ENCODE measurements around the gene NTM. TPM values are rescaled to one million over a fixed set of nuclear protein-coding genes. Genes with fewer than 3 reads are reported as not detected.

NTM gene
- total RNA-seq, 1 experiment from 2014 or later = 9.9 TPM

GRCh38 chr11:131739243-131739882 lies 368.9 kb downstream of the NTM start:
- Mint-ChIP-seq H3K4me3 (no peak overlapping the region), H3K27ac (no peak overlapping the region), H3K9me3 (no peaks in the 10 kb centered on the region), H3K27me3 (ENCODE audit: low read depth) (peaks cover 7% of the 10 kb centered on the region; the same call in 1 of the 2 replicates), H3K4me1 (peaks cover 9 to 10% of the 10 kb centered on the region in 2 experiments), H3K36me3 (ENCODE audit: insufficient read depth in 1 of 3, low read depth in 3 of 3) (no peaks in the 10 kb centered on the region)
- DNase-seq = no peak
- no peaks in the 10 kb centered on the region for H3K9me3 ChIP-seq (ENCODE audit: control insufficient read depth, low read depth, low read length)
- H3K79me1 ChIP-seq (ENCODE audit: insufficient read depth, low read depth, low read length, poor library complexity, severe bottlenecking) = no peaks in the 10 kb centered on the region
- no peak overlapping the region for H4K8ac ChIP-seq (replicated peaks; ENCODE audit: insufficient read length, low read depth, low read length)
- H3K4me2 ChIP-seq (ENCODE audit: insufficient read depth, insufficient read length, low read length) = no peak overlapping the region
- WGBS (ENCODE audit: extremely low coverage, insufficient read length, low lambda C conversion rate) = no CpG with 5 or more reads among the region's 11 CpGs
- H2BK20ac ChIP-seq (ENCODE audit: low read depth, low read length, poor library complexity, severe bottlenecking) = no peak overlapping the region
- no peak overlapping the region for H3T11ph ChIP-seq (ENCODE audit: low read length)
- H2AFZ ChIP-seq (ENCODE audit: low read length) = no peak overlapping the region
- H3K18ac ChIP-seq (ENCODE audit: insufficient read length, low read depth, low read length) = no peak overlapping the region
- no peak overlapping the region for H3K14ac ChIP-seq (ENCODE audit: insufficient read depth, low read length)
- no peak overlapping the region for H3K9ac ChIP-seq (ENCODE audit: extremely low read depth, insufficient read length, low read length)
- no peaks in the 10 kb centered on the region for H3K27me3 ChIP-seq (ENCODE audit: insufficient read depth, low read length)
- H4K20me1 ChIP-seq (ENCODE audit: control insufficient read depth, insufficient read depth, insufficient read length) = no peaks in the 10 kb centered on the region
- no peak overlapping the region for H2BK12ac ChIP-seq (ENCODE audit: insufficient read length, low read depth, low read length)
- no peak overlapping the region for H4K5ac ChIP-seq (ENCODE audit: insufficient read length, low read depth, low read length)
- no peak overlapping the region for H3K23ac ChIP-seq (ENCODE audit: insufficient read length, low read depth, low read length)
- no peaks in the 10 kb centered on the region for H3K79me2 ChIP-seq (ENCODE audit: insufficient read depth, low read length)
- H2BK5ac ChIP-seq (ENCODE audit: insufficient read length, low read length) = no peak overlapping the region
- H3K27ac ChIP-seq (ENCODE audit: insufficient read length, low read depth, low read length) = no peak overlapping the region
- H4K91ac ChIP-seq (ENCODE audit: insufficient read length, low read depth, low read length) = no peak overlapping the region
- no peak for TF ChIP-seq CTCF (conservative IDR thresholded peaks at IDR 0.05)
- no peak overlapping the region for H3K4ac ChIP-seq (ENCODE audit: low read depth, low read length)
- no peak overlapping the region for H2BK120ac ChIP-seq (ENCODE audit: low read depth, low read length, poor library complexity, severe bottlenecking)
- H2AK5ac ChIP-seq (ENCODE audit: insufficient read length, low read length) = no peak overlapping the region
- H2BK15ac ChIP-seq (ENCODE audit: low read depth, low read length) = no peak overlapping the region
- no peaks in the 10 kb centered on the region for H3K23me2 ChIP-seq (ENCODE audit: insufficient read length, low read depth, low read length, poor library complexity, severe bottlenecking)
- no peak overlapping the region for H3K56ac ChIP-seq (ENCODE audit: insufficient read length, low read depth, low read length)
- H3K4me1 ChIP-seq (ENCODE audit: insufficient read depth, low read length) = 0 out of 2 replicates have a peak, but pooled peaks cover 2% of the 10 kb centered on the region
